ENCODE results near the gene S1PR3.

DNA sequence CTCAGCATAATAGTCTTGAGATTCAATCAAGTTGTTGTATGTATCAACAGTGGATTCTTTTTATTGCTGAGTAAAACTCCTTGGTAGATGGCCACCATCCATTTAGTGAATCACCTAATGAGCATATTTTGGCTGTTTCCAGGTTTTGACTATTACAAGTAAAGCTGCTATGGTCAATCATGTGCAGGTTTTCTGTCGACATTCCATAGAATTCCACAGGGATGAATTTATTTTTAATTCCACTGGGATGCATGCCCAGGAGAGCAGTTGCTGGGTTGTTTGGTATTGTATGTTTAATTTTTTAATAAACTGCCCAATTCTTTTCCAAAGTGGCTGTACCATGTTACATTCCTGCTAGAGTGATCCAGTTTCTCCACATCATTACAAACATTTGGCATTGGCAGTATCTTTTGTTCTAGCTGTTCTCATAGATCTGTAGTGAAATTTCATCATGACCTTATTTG, 10.5 kb upstream of the S1PR3 start:
- TF ChIP-seq CTCF (IDR thresholded peaks at IDR 0.05): no peak
- TF ChIP-seq POLR2A (IDR thresholded peaks at IDR 0.05): no peak

Data from ovary (tissue), 3 donors.